B cell (primary cell): ENCODE measurements around the gene MAP3K15. TPM values are rescaled to one million over a fixed set of nuclear protein-coding genes. Genes with fewer than 3 reads are reported as not detected.
"Not testable (repeated sequence)": the region's sequence is repeated elsewhere in the genome, so short reads cannot be mapped to it uniquely, and the experiment has no call there.

ENCODE experiments used
- ATAC-seq: fragments of 200-7000 bp; cut with Tn5 transposase; one replicate; pipeline ENCODE4 v1.10.0; 2021; ENCODE audit warnings: low read depth, mild to moderate bottlenecking, moderate number of reproducible peaks, moderate library complexity
- CTCF ChIA-PET: fragments of 350-600 bp; sonication (Branson Sonifier 250); formaldehyde crosslinking; loops from one replicate; lab custom pipeline; 2021; ENCODE audit warnings: antibody characterized with exemption, inconsistent platforms; lab: Charles Lee
- POLR2A ChIA-PET: fragments of 350-600 bp; sonication (Branson Sonifier 250); formaldehyde crosslinking; loops from one replicate; lab custom pipeline; 2021; ENCODE audit warnings: antibody characterized with exemption; lab: Charles Lee
- DNase-seq: peaks from one replicate; pipeline ENCODE4 v3.0.0; 2013
- H2AFZ ChIP-seq: 2 replicates; pipeline ENCODE4 v1.6.1; 2012; ENCODE audit warnings: mild to moderate bottlenecking, low read depth, low read length; ENCODE audit not compliant: insufficient read depth, poor library complexity, severe bottlenecking
- H3K27ac ChIP-seq, 2 donors: 1 replicate in 1 of 2; 2 replicates in 1 of 2; pipeline ENCODE4 v1.5.1; 2012 to 2013; ENCODE audit warnings: low read length in 2 of 2, mild to moderate bottlenecking in 2 of 2, moderate library complexity in 1 of 2
- H3K27me3 ChIP-seq, 4 experiments: fragments of 200-600 bp in 1 of 4; sonication (generic) in 1 of 4; replicated peaks in 1 of 4; 1 replicate in 2 of 4; 2 replicates in 2 of 4; pipeline versions ENCODE4 v1.6.1 to v1.7.0; 2013 to 2016; ENCODE audit warnings: low read length in 3 of 4, mild to moderate bottlenecking in 2 of 4, mixed read lengths in 1 of 4, moderate library complexity in 1 of 4; ENCODE audit not compliant: insufficient read depth in 4 of 4, control insufficient read depth in 3 of 4; ENCODE audit errors: control extremely low read depth in 1 of 4
- H3K36me3 ChIP-seq, 2 experiments: replicated peaks in 1 of 2; 1 replicate in 1 of 2; 2 replicates in 1 of 2; pipeline versions ENCODE4 v1.6.1 to v1.7.1; 2013; ENCODE audit warnings: low read length in 1 of 2; ENCODE audit not compliant: insufficient read depth in 2 of 2, control insufficient read depth in 1 of 2; ENCODE audit errors: control extremely low read depth in 1 of 2, extremely low read depth in 1 of 2
- H3K4me1 ChIP-seq, 2 donors: fragments of 200-600 bp in 1 of 2; sonication (generic) in 1 of 2; 1 replicate in 1 of 2; 2 replicates in 1 of 2; pipeline versions ENCODE4 v1.5.1 to v1.6.1; 2013 to 2017; ENCODE audit warnings: low read length in 2 of 2; ENCODE audit not compliant: control insufficient read depth in 2 of 2, insufficient read depth in 2 of 2
- H3K4me2 ChIP-seq: replicated peaks from 2 replicates; pipeline ENCODE3; 2012; ENCODE audit warnings: mild to moderate bottlenecking, low read depth, low read length; ENCODE audit not compliant: poor library complexity, severe bottlenecking
- H3K4me3 ChIP-seq, 5 experiments: fragments of 200-600 bp in 1 of 5; sonication (generic) in 1 of 5; 1 replicate in 3 of 5; 2 replicates in 2 of 5; pipeline versions ENCODE4 v1.5.1 to v1.7.0; 2011 to 2016; ENCODE audit warnings: low read length in 4 of 5, mild to moderate bottlenecking in 4 of 5, low read depth in 2 of 5, control low read depth in 1 of 5, moderate library complexity in 1 of 5; ENCODE audit not compliant: insufficient read depth in 1 of 5; ENCODE audit errors: control extremely low read depth in 1 of 5, extremely low read depth in 1 of 5
- H3K79me2 ChIP-seq: fragments of 200-600 bp; sonication (generic); one replicate; pipeline ENCODE4 v1.6.0; 2016; ENCODE audit warnings: low read length; ENCODE audit not compliant: control insufficient read depth, insufficient read depth
- H3K9ac ChIP-seq: fragments of 200-600 bp; sonication (generic); 2 replicates; pipeline ENCODE4 v1.6.1; 2017; ENCODE audit warnings: mild to moderate bottlenecking, low read length, moderate library complexity
- H3K9me3 ChIP-seq, 3 donors: one replicate each; pipeline versions ENCODE4 v1.6.1 to v1.7.1; 2013; ENCODE audit warnings: low read length in 2 of 3; ENCODE audit not compliant: control insufficient read depth in 2 of 3, insufficient read depth in 1 of 3; ENCODE audit errors: control extremely low read depth in 1 of 3
- H4K20me1 ChIP-seq: 2 replicates; pipeline ENCODE4 v1.6.0; 2012; ENCODE audit warnings: mild to moderate bottlenecking, low read length; ENCODE audit not compliant: insufficient read depth, control insufficient read depth, poor library complexity, severe bottlenecking
- H3K27ac Mint-ChIP-seq: one replicate; pipeline ENCODE4 v1.8.0; 2021; ENCODE audit warnings: mixed read lengths
- H3K27me3 Mint-ChIP-seq: one replicate; pipeline ENCODE4 v1.8.0; 2021; ENCODE audit warnings: mixed read lengths
- H3K4me1 Mint-ChIP-seq: one replicate; pipeline ENCODE4 v1.8.0; 2021; ENCODE audit warnings: mixed read lengths
- H3K4me3 Mint-ChIP-seq: one replicate; pipeline ENCODE4 v1.8.0; 2021; ENCODE audit warnings: mixed read lengths
- H3K9me3 Mint-ChIP-seq: one replicate; pipeline ENCODE4 v1.8.0; 2022; ENCODE audit warnings: mixed read lengths; ENCODE audit not compliant: insufficient read depth
- CTCF ChIP-seq: fragments of 200-600 bp; IDR thresholded peaks from one replicate; pipeline ENCODE4 v1.8.0; 2022; ENCODE audit warnings: antibody characterized with exemption, mild to moderate bottlenecking
- EZH2 ChIP-seq: IDR thresholded peaks from 2 replicates; pipeline ENCODE4 v1.6.1; 2012; ENCODE audit warnings: borderline replicate concordance, low read depth, mild to moderate bottlenecking, moderate library complexity, low read length; ENCODE audit not compliant: insufficient read depth, poor library complexity, severe bottlenecking
- WGBS: methylation state at CpG from one replicate; pipeline ENCODE4 v1.1.5; 2013; ENCODE audit warnings: missing lambda C conversion rate; ENCODE audit not compliant: insufficient coverage; 5-methylcytosine and 5-hydroxymethylcytosine counted together
- intact Hi-C: fragments of 100-400 bp; cut with micrococcal nuclease; formaldehyde crosslinking; loops from one replicate; pipeline ENCODE4 v1.10.0; 2022
- polyA plus RNA-seq: library from polyadenylated mRNA; depleted of rRNA; stranded (reverse); fragments of >200 nt; gene quantifications from 2 replicates; pipeline ENCODE4 v1.2.3, GENCODE V29; 2012
- total RNA-seq, 2 donors: library from RNA; stranded (reverse); fragments of 120-200 nt in 1 of 2; gene quantifications; 1 replicate in 1 of 2; 2 replicates in 1 of 2; pipeline versions ENCODE4 v1.2.3 to v1.2.4, GENCODE V29; 2013 to 2022

The MAP3K15 gene
- total and polyA plus RNA-seq, 2 donors (not counting 1 experiment from before 2014, with no cell fraction given) = not detected

- Mint-ChIP-seq H3K4me1 (no peaks in the 10 kb centered on the region), H3K27me3 (peaks cover 7% of the 10 kb centered on the region), H3K4me3 (no peak overlapping the region), H3K27ac (no peak overlapping the region), H3K9me3 (no peaks in the 10 kb centered on the region)
- Histone ChIP-seq H3K36me3 (no peaks in the 10 kb centered on the region), H3K4me1 (no peaks in the 10 kb centered on the region), H2AFZ (no peak overlapping the region), H3K79me2 (no peaks in the 10 kb centered on the region), H3K27me3 (no peaks in the 10 kb centered on the region), H3K9me3 (no peaks in the 10 kb centered on the region), H3K4me3 (no peak overlapping the region), H4K20me1 (no peaks in the 10 kb centered on the region), H3K27ac (no peak overlapping the region), H3K4me2 (no peak overlapping the region), H3K9ac (no peak overlapping the region)
- ATAC-seq (no peak), DNase-seq (no peak)
- POLR2A ChIA-PET = no interaction called here
- WGBS = 100% methylated on average over 1 of the region's 4 CpGs
- intact Hi-C loops = no loop called here
- CTCF ChIA-PET = no interaction called here
- TF ChIP-seq CTCF (no peak), EZH2 (no peak)
Observed at GRCh38 chrX:19446397-19446796, 68.9 kb downstream of the MAP3K15 start.

GRCh38 chrX:19445772-19446171 lies 69.5 kb downstream of the MAP3K15 start:
- H3K27ac ChIP-seq, H3K4me3 ChIP-seq, H3K79me2 ChIP-seq, H3K4me2 ChIP-seq, H3K4me1 ChIP-seq, DNase-seq, H3K9ac ChIP-seq, intact Hi-C loops, H3K9me3 Mint-ChIP-seq, ATAC-seq, H2AFZ ChIP-seq, H3K36me3 ChIP-seq, H3K27ac Mint-ChIP-seq, H3K4me1 Mint-ChIP-seq, H3K4me3 Mint-ChIP-seq, CTCF ChIA-PET, H4K20me1 ChIP-seq, H3K9me3 ChIP-seq, H3K27me3 ChIP-seq, POLR2A ChIA-PET: not testable (repeated sequence)
- peaks cover 11% of the 10 kb centered on the region for H3K27me3 Mint-ChIP-seq
- no CpG with 5 or more reads among the region's 10 CpGs for WGBS
